ENCODE results near the gene MAST4.

GRCh38 chr5:66889056-66889455 lies 292.9 kb downstream of the MAST4 start:
- TF ChIP-seq CTCF (IDR thresholded peaks at IDR 0.05; ENCODE audit: insufficient read depth, low read length) = no peak
- no peak for TF ChIP-seq GABPA (IDR thresholded peaks at IDR 0.05; ENCODE audit: low read depth)
- TF ChIP-seq REST (IDR thresholded peaks at IDR 0.05; ENCODE audit: insufficient replicate concordance, low read depth) = no peak
- no peak for TF ChIP-seq POLR2AphosphoS5 (IDR thresholded peaks at IDR 0.05; ENCODE audit: low read depth)
